Superior temporal gyrus (tissue), 1 donor: Measurements from ENCODE around the gene FER1L5.

ENCODE experiments used
- DNase-seq: peaks from one replicate; pipeline ENCODE4 v3.0.0-alpha.2; 2016; ENCODE audit errors: extremely low spot score

FER1L5 gene

GRCh38 chr2:96680561-96681141, 38.1 kb downstream of the FER1L5 start:
- DNase-seq = no peak

- DNase-seq = no peak
These were observed 39.0 kb downstream of the FER1L5 start for GRCh38 chr2:96681540-96681939.

GRCh38 chr2:96683307-96683706, 40.7 kb downstream of the FER1L5 start:
- DNase-seq = no peak

GRCh38 chr2:96683972-96684820, 41.6 kb downstream of the FER1L5 start:
- DNase-seq = no peak

- DNase-seq = no peak
These were observed 42.5 kb downstream of the FER1L5 start for GRCh38 chr2:96684883-96685576.

GRCh38 chr2:96685577-96686459, 43.3 kb downstream of the FER1L5 start:
- DNase-seq = no peak

- no peak for DNase-seq
These were observed 44.7 kb downstream of the FER1L5 start for GRCh38 chr2:96687266-96687665.

DNA sequence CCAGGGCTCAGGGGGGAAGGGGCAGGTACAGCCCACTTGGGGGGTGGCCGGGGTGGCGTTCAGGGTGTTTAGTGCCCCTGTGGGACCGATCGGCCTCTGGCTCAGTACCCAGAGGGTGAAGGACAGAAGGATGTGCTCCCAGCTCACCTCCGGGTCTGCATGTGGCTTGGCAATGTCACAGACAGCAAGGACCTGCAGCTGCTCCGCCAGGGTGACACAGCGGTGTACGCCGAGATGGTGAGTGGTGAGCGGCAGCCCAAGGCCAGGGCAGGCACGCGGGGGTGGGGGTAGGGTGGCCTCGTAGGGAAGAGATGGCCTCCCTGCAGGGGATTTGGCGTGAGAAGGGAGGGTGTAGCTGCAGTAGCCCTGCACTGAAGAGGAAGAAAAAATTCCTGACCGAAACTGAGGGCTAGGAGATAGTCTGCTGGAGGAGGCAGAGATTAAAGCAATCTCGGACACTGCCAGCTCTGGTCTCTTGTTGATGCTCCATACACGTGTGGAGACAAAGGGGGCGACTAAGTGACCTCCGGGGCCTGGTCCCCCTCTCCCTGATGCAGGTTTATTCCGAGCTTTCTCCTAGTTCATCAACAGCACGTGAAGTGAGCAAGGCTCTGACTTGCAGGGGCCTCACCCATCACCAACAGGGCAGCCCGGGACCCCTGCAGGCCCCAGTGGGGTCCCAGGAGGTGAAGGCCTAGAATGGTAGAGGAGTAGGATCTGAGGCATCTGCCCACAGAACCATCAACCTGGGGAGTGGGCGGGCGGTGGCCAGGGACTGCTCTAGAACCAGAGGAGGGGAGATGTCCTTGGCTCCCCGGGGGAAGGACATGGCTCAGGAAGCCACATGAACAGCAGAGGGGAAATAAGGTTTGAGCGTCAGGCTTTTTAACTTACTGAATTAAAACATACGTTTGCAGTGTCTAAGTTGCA, 45.4 kb downstream of the FER1L5 start:
- DNase-seq = no peak

GRCh38 chr2:96688649-96689430, 46.3 kb downstream of the FER1L5 start:
- no peak for DNase-seq

DNA sequence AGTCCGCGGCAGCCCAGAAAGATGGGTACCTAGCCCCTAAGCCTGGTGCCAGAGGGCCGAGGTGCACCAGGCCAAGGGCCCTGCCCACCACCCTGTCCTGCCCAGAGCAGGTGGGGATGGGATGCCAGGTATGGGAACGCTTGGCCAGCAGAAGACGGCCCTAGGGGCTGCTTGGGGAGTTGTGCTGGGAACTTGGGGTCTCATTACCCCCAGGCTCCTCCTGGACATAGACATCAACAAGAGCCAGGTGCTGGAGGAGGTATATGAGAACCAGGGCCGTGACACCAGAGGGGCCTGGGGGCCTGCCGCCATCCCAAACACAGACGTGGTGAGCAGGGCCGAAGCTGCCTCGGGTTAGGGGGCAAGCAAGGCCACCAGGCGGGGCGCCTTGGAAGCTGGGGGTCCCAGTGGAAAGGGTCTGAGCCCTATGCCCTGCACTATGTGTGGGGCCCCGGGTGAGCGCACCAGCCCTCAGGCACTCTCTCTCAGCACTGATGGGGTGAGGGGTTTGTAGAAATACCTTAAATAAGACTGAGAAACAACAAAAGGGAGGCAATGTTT, 46.9 kb downstream of the FER1L5 start:
- no peak for DNase-seq

- no peak for DNase-seq
These were observed 47.9 kb downstream of the FER1L5 start for GRCh38 chr2:96690306-96691021.

GRCh38 chr2:96691022-96691612, 48.6 kb downstream of the FER1L5 start:
- DNase-seq = no peak

GRCh38 chr2:96692094-96692971, 49.8 kb downstream of the FER1L5 start:
- DNase-seq = no peak

DNA sequence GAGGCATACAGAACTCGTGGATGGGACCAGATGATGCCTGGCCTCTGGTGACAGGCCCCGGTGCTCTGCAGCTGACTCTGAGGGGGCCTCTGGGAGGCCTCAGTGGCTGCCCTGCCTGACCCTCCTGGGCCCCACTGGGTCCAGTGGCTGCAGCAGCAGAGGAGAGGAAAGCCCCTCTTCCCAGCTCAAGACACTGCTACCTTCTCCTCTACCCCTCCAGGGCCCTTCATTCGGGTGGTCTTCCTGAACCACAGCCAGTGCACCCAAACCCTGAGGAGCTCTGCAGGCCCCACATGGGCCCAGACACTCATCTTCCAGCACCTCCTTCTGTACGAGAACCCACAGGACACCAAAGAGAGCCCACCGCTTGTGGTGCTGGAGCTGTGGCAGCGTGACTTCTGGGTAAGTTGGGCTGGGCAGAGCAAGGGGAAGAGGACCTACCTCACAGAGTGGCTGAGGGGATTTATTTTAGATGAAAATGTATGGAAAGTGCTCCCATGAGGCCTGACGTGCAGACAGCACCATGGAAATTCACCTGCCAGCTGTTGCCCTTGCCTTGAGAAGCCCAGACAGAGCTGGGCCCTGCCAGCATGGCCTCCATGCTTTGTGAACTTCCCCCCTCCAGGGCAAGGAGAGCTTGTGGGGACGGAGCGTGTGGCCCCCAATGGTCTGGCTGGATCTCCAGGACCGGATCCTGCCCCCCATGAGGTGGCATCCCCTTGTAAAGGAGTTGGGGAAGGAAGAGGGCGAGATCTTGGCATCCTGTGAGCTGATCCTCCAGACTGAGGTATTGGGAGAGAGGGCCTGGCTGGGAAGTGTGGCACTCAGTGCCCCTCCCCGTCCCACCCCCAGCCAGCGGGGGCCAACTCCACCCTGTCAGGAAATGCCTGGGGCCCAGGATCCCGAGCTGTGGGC, 51.0 kb downstream of the FER1L5 start:
- DNase-seq = no peak

- no peak for DNase-seq
These were observed 51.7 kb downstream of the FER1L5 start for GRCh38 chr2:96694279-96694678.

DNA sequence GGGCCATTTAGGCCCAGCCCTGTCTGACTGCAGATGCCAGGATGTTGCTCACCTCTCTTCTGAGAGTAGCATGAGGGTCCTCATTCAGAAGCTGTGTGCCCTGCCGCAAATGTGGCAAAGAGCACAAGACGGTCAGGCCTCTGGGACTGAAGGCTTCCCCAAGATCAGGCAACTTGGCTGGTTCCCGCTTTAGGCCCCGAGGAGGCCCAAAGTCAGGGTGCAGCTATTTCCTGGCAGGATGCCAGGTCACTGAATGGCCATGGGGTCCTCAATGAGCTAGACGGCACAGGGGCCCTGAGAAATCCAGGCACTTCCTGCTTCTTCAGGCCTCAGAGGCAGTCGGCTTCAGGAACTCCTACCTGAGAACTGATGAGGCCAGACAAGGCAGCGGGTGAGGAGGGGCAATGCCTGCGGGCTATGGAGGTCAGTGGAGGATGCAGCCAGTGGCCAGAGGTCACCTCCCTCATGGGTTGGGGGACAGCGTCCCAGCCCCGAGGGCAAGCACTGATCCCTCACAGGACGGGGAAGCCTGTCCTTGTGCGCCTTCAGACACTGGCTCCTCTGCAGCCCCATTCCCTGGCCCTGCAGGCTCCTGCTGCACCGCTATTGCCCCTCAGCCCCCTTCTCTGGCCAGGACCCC, 52.4 kb downstream of the FER1L5 start:
- no peak for DNase-seq
